Neural crest cell (in vitro differentiated cells): ENCODE results near the gene DGCR2. TPM values are rescaled to one million over a fixed set of nuclear protein-coding genes. Genes with fewer than 3 reads are reported as not detected.

Experiments used
- DNase-seq: peaks from one replicate; pipeline ENCODE4 v3.0.0; 2021; ENCODE audit warnings: low read depth, mixed read lengths, low spot score
- H3K27ac Mint-ChIP-seq: one replicate; pipeline ENCODE4 v1.8.0; 2021; ENCODE audit warnings: mild to moderate bottlenecking, mixed read lengths; ENCODE audit not compliant: unreplicated experiment
- H3K27me3 Mint-ChIP-seq: 2 replicates; pipeline ENCODE4 v1.8.0; 2021; ENCODE audit warnings: low read depth, mild to moderate bottlenecking, mixed read lengths
- H3K36me3 Mint-ChIP-seq: 2 replicates; pipeline ENCODE4 v1.8.0; 2021; ENCODE audit warnings: low read depth, mild to moderate bottlenecking, mixed read lengths
- H3K4me1 Mint-ChIP-seq: 2 replicates; pipeline ENCODE4 v1.8.0; 2021; ENCODE audit warnings: mixed read lengths
- H3K4me3 Mint-ChIP-seq: one replicate; pipeline ENCODE4 v1.8.0; 2021; ENCODE audit warnings: mild to moderate bottlenecking, mixed read lengths
- H3K9me3 Mint-ChIP-seq: 2 replicates; pipeline ENCODE4 v1.8.0; 2021; ENCODE audit warnings: mixed read lengths
- total RNA-seq: library from RNA; stranded (reverse); gene quantifications from 2 replicates; pipeline ENCODE4 v1.2.1, GENCODE V29; 2021
- TF ChIP-seq, protein P1 (sequence below): fragments of 200-600 bp; sonication (generic); conservative IDR thresholded peaks from 2 replicates; pipeline ENCODE4 v1.5.0; 2021; ENCODE audit warnings: antibody characterized with exemption, mild to moderate bottlenecking

The DGCR2 gene
- total RNA-seq, 1 donor from 2014 or later, result 91.6 TPM

DNA sequence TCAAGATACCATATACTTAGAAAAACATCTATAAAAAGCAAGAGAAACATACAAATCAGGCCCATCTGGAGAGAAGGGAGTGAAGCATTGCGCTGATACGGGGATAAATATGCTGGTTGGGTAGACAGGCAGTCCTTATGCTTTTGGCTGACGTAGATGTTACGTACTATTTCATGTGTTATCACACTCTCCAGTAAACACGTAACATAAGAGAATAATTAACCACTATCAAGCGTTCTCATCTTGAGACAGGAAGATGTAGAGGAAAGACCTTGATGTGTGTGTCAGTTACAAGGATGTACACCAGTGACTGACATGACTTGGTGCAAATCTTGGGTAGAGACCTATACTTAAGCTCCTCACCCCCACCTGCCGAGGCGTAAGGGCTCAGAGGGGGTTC is 99.5 kb downstream of the DGCR2 start:
- Mint-ChIP-seq H3K4me1 (no peaks in the 10 kb centered on the region), H3K36me3 (no peaks in the 10 kb centered on the region)

DNA sequence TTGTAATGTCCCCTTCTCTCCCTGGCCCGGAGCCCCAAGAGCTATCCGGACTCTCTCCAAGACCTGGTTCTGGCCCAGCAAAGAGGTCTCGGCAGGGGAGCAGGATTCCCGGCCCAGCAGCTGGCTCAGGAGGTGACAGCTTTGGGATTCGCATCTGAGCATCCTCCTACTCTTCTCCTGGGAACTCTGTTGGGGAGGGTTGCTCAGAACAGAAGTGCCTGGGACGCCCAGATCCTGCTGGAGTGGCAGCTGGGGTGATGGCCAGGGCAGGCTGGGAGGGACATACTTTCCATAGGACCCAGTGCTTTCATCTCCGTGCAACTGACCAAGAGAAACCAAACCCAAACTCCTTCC is 102.6 kb downstream of the DGCR2 start:
- Mint-ChIP-seq H3K27me3 (peaks cover 6% of the 10 kb centered on the region), H3K4me1 (no peaks in the 10 kb centered on the region)

More for the DNA sequence above, 99.5 kb downstream of the DGCR2 start:
- no peak for DNase-seq
- no peak overlapping the region for H3K27ac Mint-ChIP-seq
- TF ChIP-seq, protein P1, sequence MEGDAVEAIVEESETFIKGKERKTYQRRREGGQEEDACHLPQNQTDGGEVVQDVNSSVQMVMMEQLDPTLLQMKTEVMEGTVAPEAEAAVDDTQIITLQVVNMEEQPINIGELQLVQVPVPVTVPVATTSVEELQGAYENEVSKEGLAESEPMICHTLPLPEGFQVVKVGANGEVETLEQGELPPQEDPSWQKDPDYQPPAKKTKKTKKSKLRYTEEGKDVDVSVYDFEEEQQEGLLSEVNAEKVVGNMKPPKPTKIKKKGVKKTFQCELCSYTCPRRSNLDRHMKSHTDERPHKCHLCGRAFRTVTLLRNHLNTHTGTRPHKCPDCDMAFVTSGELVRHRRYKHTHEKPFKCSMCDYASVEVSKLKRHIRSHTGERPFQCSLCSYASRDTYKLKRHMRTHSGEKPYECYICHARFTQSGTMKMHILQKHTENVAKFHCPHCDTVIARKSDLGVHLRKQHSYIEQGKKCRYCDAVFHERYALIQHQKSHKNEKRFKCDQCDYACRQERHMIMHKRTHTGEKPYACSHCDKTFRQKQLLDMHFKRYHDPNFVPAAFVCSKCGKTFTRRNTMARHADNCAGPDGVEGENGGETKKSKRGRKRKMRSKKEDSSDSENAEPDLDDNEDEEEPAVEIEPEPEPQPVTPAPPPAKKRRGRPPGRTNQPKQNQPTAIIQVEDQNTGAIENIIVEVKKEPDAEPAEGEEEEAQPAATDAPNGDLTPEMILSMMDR, result no peak
- peaks cover 16% of the 10 kb centered on the region for H3K27me3 Mint-ChIP-seq
- no peaks in the 10 kb centered on the region for H3K9me3 Mint-ChIP-seq
- no peak overlapping the region for H3K4me3 Mint-ChIP-seq

DNA sequence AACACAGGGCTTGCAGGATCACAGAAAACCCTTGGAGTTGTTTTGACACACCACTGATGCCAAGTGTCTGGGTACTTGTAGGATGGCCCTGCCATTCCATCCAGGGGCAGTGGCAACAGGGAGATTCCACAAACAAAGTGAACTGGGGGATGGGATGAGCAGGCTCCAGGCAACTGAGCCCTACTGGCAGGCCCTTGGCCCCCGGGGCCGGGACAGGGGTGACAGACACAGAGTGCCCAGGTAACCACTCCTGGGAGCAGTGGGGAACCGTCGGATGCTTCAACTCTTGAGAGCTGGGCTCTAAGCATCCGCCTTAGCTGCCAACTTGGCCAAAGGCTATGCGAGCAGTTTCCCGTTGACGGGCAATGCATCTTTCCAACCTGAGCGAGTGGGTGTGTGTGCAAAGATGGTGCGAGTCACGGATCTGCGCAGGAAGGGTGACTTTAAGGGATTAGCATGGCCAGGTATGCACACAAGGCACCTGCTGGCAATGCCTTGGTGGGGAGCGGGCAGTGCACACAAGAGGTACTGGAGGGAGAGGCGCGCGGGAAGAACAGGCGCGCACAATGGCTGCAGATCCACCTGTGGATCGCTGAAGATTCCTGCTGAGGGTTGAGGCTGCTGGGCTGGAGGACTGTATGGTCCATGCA is 103.1 kb downstream of the DGCR2 start:
- peaks cover 6% of the 10 kb centered on the region for H3K27me3 Mint-ChIP-seq
- H3K9me3 Mint-ChIP-seq, result no peaks in the 10 kb centered on the region
- H3K27ac Mint-ChIP-seq, result no peak overlapping the region
- H3K36me3 Mint-ChIP-seq, result no peaks in the 10 kb centered on the region
- TF ChIP-seq, protein P1, result no peak
- DNase-seq, result no peak
- no peak overlapping the region for H3K4me3 Mint-ChIP-seq
- no peaks in the 10 kb centered on the region for H3K4me1 Mint-ChIP-seq

More for the DNA sequence above, 102.6 kb downstream of the DGCR2 start:
- Mint-ChIP-seq H3K4me3 (no peak overlapping the region), H3K36me3 (no peaks in the 10 kb centered on the region), H3K9me3 (no peaks in the 10 kb centered on the region), H3K27ac (no peak overlapping the region)
- TF ChIP-seq, protein P1, result no peak
- DNase-seq, result no peak

DNA sequence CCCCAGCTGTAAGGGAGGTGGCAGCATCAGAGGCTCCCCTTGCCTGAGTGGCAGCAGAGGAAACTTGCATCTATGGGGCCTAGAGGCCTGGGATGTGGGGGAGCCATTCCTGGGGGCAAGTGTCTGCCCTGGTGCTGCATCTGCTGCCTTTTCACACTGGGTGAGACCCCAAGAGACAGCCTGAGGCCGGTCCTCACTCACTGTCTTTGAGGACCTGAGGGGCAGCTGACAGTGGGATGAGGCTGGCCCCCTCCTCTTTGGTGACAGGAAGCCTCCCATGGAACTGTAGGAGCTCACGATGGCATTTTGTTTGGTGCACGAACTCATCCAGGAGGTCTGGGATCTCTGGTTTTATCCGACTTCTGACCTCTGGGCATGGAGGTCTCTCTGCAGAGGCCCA is 104.0 kb downstream of the DGCR2 start:
- no peaks in the 10 kb centered on the region for H3K9me3 Mint-ChIP-seq
- H3K4me1 Mint-ChIP-seq, result no peaks in the 10 kb centered on the region
- no peak for DNase-seq
- H3K27ac Mint-ChIP-seq, result no peak overlapping the region
- H3K36me3 Mint-ChIP-seq, result no peaks in the 10 kb centered on the region
- H3K4me3 Mint-ChIP-seq, result no peak overlapping the region
- TF ChIP-seq, protein P1, result no peak
- H3K27me3 Mint-ChIP-seq, result peaks cover 6% of the 10 kb centered on the region

DNA sequence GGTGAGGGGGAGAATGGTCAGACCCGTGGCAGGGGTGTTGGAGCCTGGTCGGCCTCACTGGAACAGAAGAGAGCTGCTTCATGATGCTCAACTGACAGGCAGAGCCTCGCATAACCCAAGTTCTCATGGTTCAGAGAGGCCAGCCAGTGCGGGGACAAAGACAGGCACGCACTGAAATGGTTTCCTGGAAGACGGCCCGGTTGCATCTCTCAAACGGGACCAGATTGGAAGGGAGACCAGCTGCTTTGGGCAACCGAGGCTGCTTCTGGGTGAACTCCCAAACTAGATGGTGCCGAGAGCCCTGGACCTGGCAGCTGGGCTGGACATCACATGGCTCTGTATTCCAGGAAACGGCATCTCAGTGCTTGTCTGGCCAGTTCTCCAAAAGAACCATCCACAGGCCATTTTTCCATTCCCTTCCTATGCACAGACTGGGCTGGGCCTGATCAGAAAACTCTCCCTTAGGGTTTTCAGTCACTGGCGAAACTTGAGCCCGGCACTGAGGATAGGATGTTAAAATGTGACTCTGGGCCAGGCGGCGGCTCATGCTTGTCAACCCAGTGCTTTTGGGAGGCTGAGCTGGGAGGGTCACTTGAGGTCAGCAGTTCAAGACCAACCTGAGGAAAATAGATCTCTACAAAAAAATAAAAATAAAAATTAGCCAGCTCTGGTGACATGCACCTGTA is 106.0 kb downstream of the DGCR2 start:
- Mint-ChIP-seq H3K9me3 (no peaks in the 10 kb centered on the region), H3K27me3 (peaks cover 6% of the 10 kb centered on the region), H3K4me1 (no peaks in the 10 kb centered on the region), H3K27ac (no peak overlapping the region), H3K4me3 (no peak overlapping the region), H3K36me3 (no peaks in the 10 kb centered on the region)
- TF ChIP-seq, protein P1, result no peak
- no peak for DNase-seq
